Activated effector memory CD4-positive, alpha-beta T cell treated with Interleukin-2 at 50 U/mL for 16 hours (primary cell): ENCODE results near the gene GRHL3.

Experiments
- DNase-seq: peaks from one replicate; pipeline ENCODE4 v3.0.0-alpha.2; 2020

GRHL3 gene

GRCh38 chr1:24403806-24404205 lies 84.6 kb downstream of the GRHL3 start:
- no peak for DNase-seq
